PC-3 (cell line): ENCODE results near the gene BIRC6. TPM values are rescaled to one million over a fixed set of nuclear protein-coding genes. Genes with fewer than 3 reads are reported as not detected.

Experiments
- ATAC-seq: fragments of 200-7000 bp; cut with Tn5 transposase; 2 replicates; pipeline ENCODE4 v1.9.1; 2020; ENCODE audit warnings: mild to moderate bottlenecking, moderate library complexity
- BruUV-seq: library from RNA; stranded (reverse); fragments of 400-500 nt; replicated peaks from 2 replicates; lab custom pipeline; 2021; lab: Mats Ljungman, UMichigan
- CTCF ChIA-PET: fragments of 300-600 bp; sonication (Branson Sonifier 250); formaldehyde crosslinking; loops from one replicate; lab custom pipeline; 2022; ENCODE audit warnings: antibody characterized with exemption; lab: Charles Lee
- POLR2A ChIA-PET: fragments of 300-600 bp; sonication (Branson Sonifier 250); formaldehyde crosslinking; loops from one replicate; lab custom pipeline; 2022; ENCODE audit warnings: antibody characterized with exemption; ENCODE audit not compliant: unreplicated experiment; lab: Charles Lee
- DNase-seq: peaks from one replicate; pipeline ENCODE4 v3.0.0-alpha.2; 2015
- H2AFZ ChIP-seq: fragments of 300-600 bp; sonication (generic); 2 replicates; pipeline ENCODE4 v1.6.0; 2016; ENCODE audit warnings: antibody characterized with exemption, low read length
- H3F3A ChIP-seq: fragments of 300-600 bp; sonication (generic); one replicate; pipeline ENCODE4 v1.6.0; 2017; ENCODE audit warnings: antibody characterized with exemption, low read length, control low read depth, mild to moderate bottlenecking; ENCODE audit not compliant: unreplicated experiment
- H3K27ac ChIP-seq: fragments of 300-600 bp; sonication (generic); 2 replicates; pipeline ENCODE4 v1.5.1; 2016; ENCODE audit warnings: mild to moderate bottlenecking, low read length
- H3K27me3 ChIP-seq: fragments of 300-600 bp; sonication (generic); 2 replicates; pipeline ENCODE4 v1.6.1; 2016; ENCODE audit warnings: low read length, mixed read lengths
- H3K36me3 ChIP-seq: fragments of 300-600 bp; sonication (generic); 2 replicates; pipeline ENCODE4 v1.6.1; 2016; ENCODE audit warnings: low read depth, mixed run types, low read length, mixed read lengths
- H3K4me1 ChIP-seq: fragments of 300-600 bp; sonication (generic); 2 replicates; pipeline ENCODE4 v1.5.1; 2016; ENCODE audit warnings: low read length; ENCODE audit not compliant: insufficient read depth
- H3K4me2 ChIP-seq: fragments of 300-600 bp; sonication (generic); 2 replicates; pipeline ENCODE4 v1.6.0; 2016; ENCODE audit warnings: low read length
- H3K4me3 ChIP-seq: fragments of 300-600 bp; sonication (generic); 2 replicates; pipeline ENCODE4 v1.5.1; 2016; ENCODE audit warnings: mild to moderate bottlenecking, low read length, mixed read lengths
- H3K79me2 ChIP-seq: fragments of 300-600 bp; sonication (generic); 2 replicates; pipeline ENCODE4 v1.6.1; 2017; ENCODE audit warnings: low read length, mixed read lengths
- H3K9ac ChIP-seq: fragments of 300-600 bp; sonication (generic); 2 replicates; pipeline ENCODE4 v1.6.0; 2016; ENCODE audit warnings: mild to moderate bottlenecking, low read length
- H3K9me2 ChIP-seq: fragments of 300-600 bp; sonication (generic); replicated peaks from 2 replicates; pipeline ENCODE4 v1.6.1; 2016; ENCODE audit warnings: mixed run types, low read length, mixed read lengths
- H3K9me3 ChIP-seq: fragments of 300-600 bp; sonication (generic); 2 replicates; pipeline ENCODE4 v1.6.1; 2016; ENCODE audit warnings: low read length, mixed read lengths
- H4K20me1 ChIP-seq: fragments of 300-600 bp; sonication (generic); 2 replicates; pipeline ENCODE4 v1.6.1; 2016; ENCODE audit warnings: low read length, mixed read lengths
- EZH2 ChIP-seq: fragments of 300-600 bp; sonication (generic); IDR thresholded peaks from one replicate; pipeline ENCODE4 v1.6.1; 2017; ENCODE audit warnings: antibody characterized with exemption, mild to moderate bottlenecking, low read length; ENCODE audit not compliant: unreplicated experiment
- EZH2phosphoT487 ChIP-seq: fragments of 300-600 bp; sonication (generic); IDR thresholded peaks from 2 replicates; pipeline ENCODE4 v1.6.1; 2018; ENCODE audit warnings: mild to moderate bottlenecking, antibody characterized with exemption, low read length, borderline replicate concordance
- intact Hi-C: fragments of 100-400 bp; cut with micrococcal nuclease; formaldehyde crosslinking; loops from 2 replicates; pipeline ENCODE4 v1.9.0; 2023
- total RNA-seq: library from RNA; depleted of rRNA; stranded (reverse); fragments of >200 nt; gene quantifications from 2 replicates; pipeline ENCODE4 v1.2.3, GENCODE V29; 2014
- TF ChIP-seq, protein P1 (sequence below): fragments of 300-600 bp; sonication (generic); conservative IDR thresholded peaks from 2 replicates; pipeline ENCODE4 v1.5.1; 2017; ENCODE audit warnings: antibody characterized with exemption, low read depth, mild to moderate bottlenecking, low read length

BIRC6 gene
- total RNA-seq, 1 experiment from 2014 or later, result 74.7 TPM

DNA sequence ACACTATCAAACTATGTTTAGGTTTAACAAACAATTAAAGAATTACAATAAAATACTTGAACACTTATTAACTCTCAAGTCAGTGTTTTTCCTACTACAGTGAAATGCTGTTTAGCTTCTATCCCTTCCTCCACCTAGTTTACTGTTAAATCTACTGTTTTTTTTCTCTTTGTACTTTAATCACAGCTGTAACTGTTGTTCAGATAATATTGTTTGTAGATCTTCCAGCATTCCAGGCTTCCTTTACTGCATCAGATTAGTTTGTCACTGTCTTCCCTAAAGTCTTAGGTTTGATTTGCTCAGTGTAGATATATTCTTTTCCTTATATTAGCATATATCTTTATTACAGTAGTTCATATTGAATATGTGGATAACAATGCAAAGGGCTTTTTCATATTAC lies 22.5 kb downstream of the BIRC6 start:
- CTCF ChIA-PET, result no interaction called here
- POLR2A ChIA-PET, result interaction anchor here (0.6 kb wide), 1 partner anchor 251 kb away, joined by 3 read pairs; no protein-coding TSS in a partner anchor
- no peak overlapping the region for H2AFZ ChIP-seq
- no peak overlapping the region for H3K4me3 ChIP-seq
- no peak overlapping the region for H3K4me2 ChIP-seq
- H3K36me3 ChIP-seq, result peaks cover 15% of the 10 kb centered on the region; the same call in 1 of the 2 replicates
- no peaks in the 10 kb centered on the region for H3K9me3 ChIP-seq
- no TSS peak for BruUV-seq
- ATAC-seq, result no peak
- TF ChIP-seq EZH2 (no peak), EZH2phosphoT487 (no peak)
- TF ChIP-seq, protein P1, sequence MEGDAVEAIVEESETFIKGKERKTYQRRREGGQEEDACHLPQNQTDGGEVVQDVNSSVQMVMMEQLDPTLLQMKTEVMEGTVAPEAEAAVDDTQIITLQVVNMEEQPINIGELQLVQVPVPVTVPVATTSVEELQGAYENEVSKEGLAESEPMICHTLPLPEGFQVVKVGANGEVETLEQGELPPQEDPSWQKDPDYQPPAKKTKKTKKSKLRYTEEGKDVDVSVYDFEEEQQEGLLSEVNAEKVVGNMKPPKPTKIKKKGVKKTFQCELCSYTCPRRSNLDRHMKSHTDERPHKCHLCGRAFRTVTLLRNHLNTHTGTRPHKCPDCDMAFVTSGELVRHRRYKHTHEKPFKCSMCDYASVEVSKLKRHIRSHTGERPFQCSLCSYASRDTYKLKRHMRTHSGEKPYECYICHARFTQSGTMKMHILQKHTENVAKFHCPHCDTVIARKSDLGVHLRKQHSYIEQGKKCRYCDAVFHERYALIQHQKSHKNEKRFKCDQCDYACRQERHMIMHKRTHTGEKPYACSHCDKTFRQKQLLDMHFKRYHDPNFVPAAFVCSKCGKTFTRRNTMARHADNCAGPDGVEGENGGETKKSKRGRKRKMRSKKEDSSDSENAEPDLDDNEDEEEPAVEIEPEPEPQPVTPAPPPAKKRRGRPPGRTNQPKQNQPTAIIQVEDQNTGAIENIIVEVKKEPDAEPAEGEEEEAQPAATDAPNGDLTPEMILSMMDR, result no peak
- no peak for DNase-seq
- peaks cover 58% of the 10 kb centered on the region for H3K79me2 ChIP-seq
- no peaks in the 10 kb centered on the region for H3K9me2 ChIP-seq
- no peaks in the 10 kb centered on the region for H3F3A ChIP-seq
- intact Hi-C loops, result no loop called here
- peaks cover 29% of the 10 kb centered on the region for H4K20me1 ChIP-seq
- no peak overlapping the region for H3K27ac ChIP-seq
- peaks cover 18% of the 10 kb centered on the region for H3K4me1 ChIP-seq
- H3K27me3 ChIP-seq, result no peaks in the 10 kb centered on the region
- no peak overlapping the region for H3K9ac ChIP-seq

GRCh38 chr2:32383858-32384257 lies 27.0 kb downstream of the BIRC6 start:
- intact Hi-C loops, result no loop called here
- Histone ChIP-seq H2AFZ (no peak overlapping the region), H3F3A (no peaks in the 10 kb centered on the region), H3K27ac (no peak overlapping the region), H3K4me1 (no peaks in the 10 kb centered on the region), H3K27me3 (no peaks in the 10 kb centered on the region), H3K4me2 (no peak overlapping the region), H3K79me2 (peaks cover 35% of the 10 kb centered on the region), H3K4me3 (no peak overlapping the region), H3K36me3 (peaks cover 28% of the 10 kb centered on the region), H3K9me3 (no peaks in the 10 kb centered on the region), H3K9ac (no peak overlapping the region), H4K20me1 (no peaks in the 10 kb centered on the region), H3K9me2 (no peaks in the 10 kb centered on the region)
- no TSS peak for BruUV-seq
- POLR2A ChIA-PET, result no interaction called here
- ATAC-seq (no peak), DNase-seq (no peak)
- CTCF ChIA-PET, result no interaction called here
- TF ChIP-seq, protein P1, result no peak
- TF ChIP-seq EZH2 (no peak), EZH2phosphoT487 (no peak)

DNA sequence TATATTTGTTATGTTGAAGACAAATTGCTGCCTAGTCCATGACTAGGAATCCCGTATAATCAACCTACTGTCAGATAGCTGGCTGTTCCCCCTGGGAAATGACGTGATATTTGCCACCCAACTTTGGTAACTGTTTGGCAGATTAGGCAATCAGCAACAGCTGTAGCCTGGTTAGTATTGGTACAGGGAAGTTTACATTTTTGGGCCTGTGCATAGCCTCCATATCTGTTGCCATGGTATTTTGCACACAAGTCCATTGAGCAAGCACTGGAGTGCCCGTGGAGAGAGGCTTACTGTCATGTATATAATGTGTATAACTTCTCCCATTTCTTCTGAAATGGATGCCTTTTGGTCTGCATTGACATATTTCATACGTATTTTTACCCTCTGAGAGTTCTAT lies 27.7 kb downstream of the BIRC6 start:
- CTCF ChIA-PET, result no interaction called here
- H3K9me3 ChIP-seq, result no peaks in the 10 kb centered on the region
- no peaks in the 10 kb centered on the region for H3F3A ChIP-seq
- no peaks in the 10 kb centered on the region for H4K20me1 ChIP-seq
- H3K79me2 ChIP-seq, result peaks cover 29% of the 10 kb centered on the region
- H3K4me2 ChIP-seq, result no peak overlapping the region
- DNase-seq (no peak), ATAC-seq (no peak)
- no peak overlapping the region for H2AFZ ChIP-seq
- no peaks in the 10 kb centered on the region for H3K27me3 ChIP-seq
- H3K4me1 ChIP-seq, result no peaks in the 10 kb centered on the region
- no peak overlapping the region for H3K4me3 ChIP-seq
- POLR2A ChIA-PET, result no interaction called here
- H3K9me2 ChIP-seq, result no peaks in the 10 kb centered on the region
- BruUV-seq, result no TSS peak
- peaks cover 29% of the 10 kb centered on the region for H3K36me3 ChIP-seq
- TF ChIP-seq EZH2phosphoT487 (no peak), EZH2 (no peak)
- TF ChIP-seq, protein P1, result no peak
- H3K9ac ChIP-seq, result no peak overlapping the region
- intact Hi-C loops, result no loop called here
- H3K27ac ChIP-seq, result no peak overlapping the region
